Upper lobe of right lung (tissue), 1 donor: ENCODE data around the gene GLI3. TPM values are rescaled to one million over a fixed set of nuclear protein-coding genes. Genes with fewer than 3 reads are reported as not detected.

Experiments
- ATAC-seq: fragments of 200-7000 bp; cut with Tn5 transposase; one replicate; pipeline ENCODE4 v1.9.1; 2020; ENCODE audit warnings: mild to moderate bottlenecking, moderate library complexity
- DNase-seq: peaks from one replicate; pipeline ENCODE4 v3.0.0-alpha.2; 2020
- H3K27ac ChIP-seq: fragments of 200-600 bp; one replicate; pipeline ENCODE4 v1.8.0; 2022
- H3K27me3 ChIP-seq: fragments of 200-600 bp; one replicate; pipeline ENCODE4 v1.8.0; 2022; ENCODE audit warnings: mild to moderate bottlenecking
- H3K36me3 ChIP-seq: fragments of 200-600 bp; one replicate; pipeline ENCODE4 v1.8.0; 2022
- H3K4me1 ChIP-seq: fragments of 200-600 bp; one replicate; pipeline ENCODE4 v1.8.0; 2022
- H3K4me3 ChIP-seq: fragments of 200-600 bp; one replicate; pipeline ENCODE4 v1.8.0; 2022; ENCODE audit warnings: mild to moderate bottlenecking
- H3K9me3 ChIP-seq: fragments of 200-600 bp; one replicate; pipeline ENCODE4 v1.8.0; 2022
- CTCF ChIP-seq: fragments of 200-600 bp; IDR thresholded peaks from one replicate; pipeline ENCODE4 v1.8.0; 2022; ENCODE audit warnings: antibody characterized with exemption
- intact Hi-C: fragments of 100-400 bp; cut with DNase I; formaldehyde crosslinking; loops from one replicate; pipeline ENCODE4 v1.11.0; 2022
- total RNA-seq: library from RNA; stranded (reverse); fragmentation: NEBNext Ultra II Directional; extraction: Animal tissue kit (Norgen Biotek cat#: 25700); gene quantifications from one replicate; pipeline ENCODE4 v1.2.1, GENCODE V29; 2021
- donor health status: DM: no; HTN: yes; CAD: no; lungs with severe emphysema.

The GLI3 gene
- total RNA-seq, 1 donor from 2014 or later: 17.5 TPM

DNA sequence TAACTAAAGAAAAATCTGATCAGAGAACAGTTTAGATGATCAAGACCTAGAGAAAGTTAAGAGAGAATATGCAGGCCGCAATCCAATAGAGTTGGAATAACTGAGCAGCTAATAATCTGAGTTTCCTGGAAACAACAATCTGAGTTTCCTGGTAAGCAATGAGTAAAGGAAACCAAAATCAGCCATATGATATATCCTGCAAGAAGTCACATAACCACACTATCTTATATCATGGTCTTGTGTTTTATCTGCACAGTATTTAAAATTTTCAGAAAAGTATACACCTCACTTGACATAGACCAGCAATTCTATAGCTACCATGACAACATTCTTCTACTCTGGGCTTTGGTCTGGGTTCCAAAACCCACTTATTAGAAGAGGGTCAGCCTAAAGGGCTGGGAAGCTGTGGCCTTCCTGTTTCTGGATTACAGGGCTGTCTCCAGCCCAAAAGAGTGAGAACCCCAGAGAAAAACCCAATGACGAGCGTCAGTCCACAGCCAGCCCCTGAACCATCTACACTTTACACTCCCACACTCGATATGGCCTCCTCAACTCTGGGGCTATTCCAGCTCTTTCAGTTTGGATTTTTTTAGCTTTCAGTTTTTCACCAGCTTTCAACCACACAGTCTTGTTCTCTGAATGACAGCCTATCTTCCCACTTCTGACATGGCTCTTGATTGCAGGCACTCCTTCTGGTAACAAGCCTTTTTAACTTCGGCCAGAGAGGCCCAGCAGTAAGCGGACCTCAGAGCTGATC, 110.4 kb downstream of the GLI3 start:
- H3K36me3 ChIP-seq: no peaks in the 10 kb centered on the region
- H3K4me3 ChIP-seq: no peak overlapping the region
- H3K9me3 ChIP-seq: no peaks in the 10 kb centered on the region
- H3K27ac ChIP-seq: no peak overlapping the region
- DNase-seq (no peak), ATAC-seq (peak; percentile 37)
- no peaks in the 10 kb centered on the region for H3K27me3 ChIP-seq
- no peaks in the 10 kb centered on the region for H3K4me1 ChIP-seq
- intact Hi-C loops: no loop called here
- no peak for TF ChIP-seq CTCF

DNA sequence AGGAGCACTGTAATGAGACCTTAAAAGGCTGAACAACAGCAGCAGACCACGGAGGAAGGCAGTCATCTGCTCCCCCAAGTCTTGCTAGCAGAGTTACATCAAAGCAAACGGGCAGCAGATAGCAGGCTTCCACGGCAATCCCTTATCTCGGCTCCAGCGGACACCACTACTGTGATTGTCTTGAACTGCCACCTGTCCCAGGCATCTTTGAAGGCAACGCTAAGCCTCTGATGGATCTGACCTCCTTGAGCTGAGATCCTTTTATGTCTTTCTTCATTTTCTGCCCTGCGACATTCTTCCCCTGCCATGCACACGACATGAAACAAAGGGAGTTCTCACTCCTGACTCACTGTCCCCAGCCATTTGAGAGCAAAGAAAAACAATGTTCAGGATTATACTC, 111.7 kb downstream of the GLI3 start:
- Histone ChIP-seq H3K4me1 (no peaks in the 10 kb centered on the region), H3K9me3 (no peaks in the 10 kb centered on the region), H3K4me3 (no peak overlapping the region), H3K27ac (no peak overlapping the region), H3K27me3 (no peaks in the 10 kb centered on the region), H3K36me3 (no peaks in the 10 kb centered on the region)
- TF ChIP-seq CTCF: no peak
- ATAC-seq: no peak
- intact Hi-C loops: no loop called here
- no peak for DNase-seq

- Histone ChIP-seq H3K36me3 (no peaks in the 10 kb centered on the region), H3K4me1 (no peaks in the 10 kb centered on the region), H3K4me3 (no peak overlapping the region), H3K27ac (no peak overlapping the region), H3K9me3 (no peaks in the 10 kb centered on the region), H3K27me3 (no peaks in the 10 kb centered on the region)
- intact Hi-C loops: no loop called here
- no peak for DNase-seq
- ATAC-seq: no peak
- no peak for TF ChIP-seq CTCF
Observed at GRCh38 chr7:42123716-42124115, 113.3 kb downstream of the GLI3 start.

DNA sequence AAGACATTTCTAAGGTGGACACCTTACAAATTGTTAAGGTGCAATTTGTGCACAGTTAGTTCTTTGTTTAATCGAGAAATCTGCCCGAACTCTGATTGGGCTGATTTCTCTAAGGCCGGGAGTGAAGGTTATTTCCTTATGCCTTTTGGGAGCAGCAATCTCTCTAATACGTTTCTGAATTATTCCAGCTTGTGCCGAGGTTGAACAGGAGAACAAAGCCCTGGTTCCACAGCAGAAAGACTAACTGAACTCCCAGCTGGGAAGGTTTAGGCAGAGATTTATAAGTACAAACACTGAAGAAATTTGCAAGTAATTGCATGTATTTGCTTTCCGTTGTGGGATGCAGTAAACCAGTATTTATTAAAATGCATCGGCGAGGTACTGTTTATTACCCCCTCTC, 116.8 kb downstream of the GLI3 start:
- no peaks in the 10 kb centered on the region for H3K36me3 ChIP-seq
- no peaks in the 10 kb centered on the region for H3K27me3 ChIP-seq
- H3K9me3 ChIP-seq: no peaks in the 10 kb centered on the region
- H3K4me1 ChIP-seq: no peaks in the 10 kb centered on the region
- no peak for DNase-seq
- TF ChIP-seq CTCF: no peak
- intact Hi-C loops: no loop called here
- no peak overlapping the region for H3K4me3 ChIP-seq
- no peak for ATAC-seq
- no peak overlapping the region for H3K27ac ChIP-seq

- Histone ChIP-seq H3K27ac (no peak overlapping the region), H3K4me3 (no peak overlapping the region), H3K27me3 (no peaks in the 10 kb centered on the region), H3K4me1 (no peaks in the 10 kb centered on the region), H3K9me3 (no peaks in the 10 kb centered on the region), H3K36me3 (no peaks in the 10 kb centered on the region)
- no peak for DNase-seq
- no peak for ATAC-seq
- intact Hi-C loops: no loop called here
- no peak for TF ChIP-seq CTCF
Observed at GRCh38 chr7:42117201-42117600, 119.8 kb downstream of the GLI3 start.

- ATAC-seq (no peak), DNase-seq (no peak)
- intact Hi-C loops: no loop called here
- Histone ChIP-seq H3K4me1 (no peaks in the 10 kb centered on the region), H3K27ac (no peak overlapping the region), H3K4me3 (no peak overlapping the region), H3K9me3 (no peaks in the 10 kb centered on the region), H3K36me3 (no peaks in the 10 kb centered on the region), H3K27me3 (no peaks in the 10 kb centered on the region)
- TF ChIP-seq CTCF: no peak
Observed at GRCh38 chr7:42115795-42116194, 121.2 kb downstream of the GLI3 start.
